Suprapubic skin (tissue), 4 donors: ENCODE data around the gene TMEM86B. TPM values are rescaled to one million over a fixed set of nuclear protein-coding genes. Genes with fewer than 3 reads are reported as not detected.

Source experiments
- DNase-seq, 2 donors: peaks; one replicate each; pipeline ENCODE4 v3.0.0-alpha.2; 2019; ENCODE audit warnings: low spot score in 2 of 2
- H3K27ac ChIP-seq: fragments of 200-600 bp; sonication (generic); one replicate; pipeline ENCODE4 v1.5.1; 2019
- H3K27me3 ChIP-seq: fragments of 200-600 bp; sonication (generic); one replicate; pipeline ENCODE4 v1.5.1; 2019
- H3K36me3 ChIP-seq: fragments of 200-600 bp; sonication (generic); one replicate; pipeline ENCODE4 v1.5.1; 2019
- H3K4me1 ChIP-seq: fragments of 200-600 bp; sonication (generic); one replicate; pipeline ENCODE4 v1.5.1; 2019
- H3K4me3 ChIP-seq: fragments of 200-600 bp; sonication (generic); one replicate; pipeline ENCODE4 v1.5.1; 2019; ENCODE audit warnings: mild to moderate bottlenecking
- H3K9me3 ChIP-seq: fragments of 200-600 bp; sonication (generic); one replicate; pipeline ENCODE4 v1.5.1; 2019
- EP300 ChIP-seq: sonication (generic); formaldehyde crosslinking; IDR thresholded peaks from one replicate; pipeline ENCODE4 v1.6.1; 2017; ENCODE audit warnings: antibody characterized with exemption
- POLR2A ChIP-seq, 2 donors: fragments of 450-650 bp; IDR thresholded peaks; one replicate each; pipeline ENCODE4 v1.6.1; 2017; ENCODE audit warnings: antibody characterized with exemption in 2 of 2, mild to moderate bottlenecking in 2 of 2, moderate library complexity in 2 of 2
- POLR2AphosphoS5 ChIP-seq, 3 donors: sonication (generic); formaldehyde crosslinking; IDR thresholded peaks; one replicate each; pipeline ENCODE4 v1.6.1; 2017; ENCODE audit warnings: antibody characterized with exemption in 3 of 3
- WGBS: methylation state at CpG from one replicate; pipeline ENCODE4 v1.1.5; 2018; 5-methylcytosine and 5-hydroxymethylcytosine counted together
- total RNA-seq, 4 donors: library from RNA; depleted of rRNA; stranded (reverse); fragments of >200 nt; gene quantifications; one replicate each; pipeline ENCODE4 v1.1.0, GENCODE V29; 2016
- TF ChIP-seq, protein P1 (sequence below), 2 donors: fragments of 200-600 bp in 1 of 2; fragments of 450-650 bp in 1 of 2; sonication (generic) in 1 of 2; IDR thresholded peaks; one replicate each; pipeline ENCODE4 v1.5.1; 2016 to 2019; ENCODE audit warnings: antibody characterized with exemption in 2 of 2, mild to moderate bottlenecking in 1 of 2, moderate library complexity in 1 of 2

TMEM86B gene
- total RNA-seq, 4 donors from 2014 or later = 2.0 to 9.4 (median 4.2) TPM

DNA sequence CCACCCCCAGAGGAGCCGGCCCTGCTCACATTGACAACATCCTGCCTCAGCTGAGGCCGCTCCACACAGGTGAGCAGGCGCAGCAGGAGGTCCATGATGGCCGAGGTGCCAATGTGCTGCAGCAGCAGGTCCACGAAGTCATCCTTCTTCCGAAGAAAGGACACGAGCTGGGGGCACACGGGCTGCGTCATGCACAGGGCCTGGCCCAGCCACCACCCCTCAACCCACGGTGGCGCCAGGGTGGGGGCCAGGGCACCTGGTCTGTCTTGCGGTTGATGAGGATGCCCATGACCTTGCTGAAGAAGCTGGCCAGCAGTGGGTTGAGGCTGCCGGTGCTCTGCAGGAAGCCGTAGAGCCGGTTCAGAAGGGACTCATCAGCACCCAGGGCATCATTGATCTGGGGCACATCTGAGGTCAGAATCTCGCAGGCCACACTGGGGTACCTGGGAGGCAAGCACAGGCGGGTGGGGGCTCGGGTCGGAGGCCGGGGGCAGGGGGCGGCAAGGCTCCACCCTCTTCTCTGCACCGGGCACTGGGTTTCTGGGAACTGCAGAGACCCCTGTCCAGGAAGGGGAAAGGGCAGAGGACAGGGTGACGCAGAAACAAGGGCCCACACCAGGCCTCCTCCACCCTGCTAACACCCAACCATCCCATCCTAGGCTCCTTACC is 16.8 kb upstream of the TMEM86B start:
- H3K4me1 ChIP-seq = peaks cover 27% of the 10 kb centered on the region
- TF ChIP-seq POLR2A (IDR thresholded peaks at IDR 0.05) (no peak), EP300 (no peak), POLR2AphosphoS5 (IDR thresholded peaks at IDR 0.05) (no peak)
- TF ChIP-seq, protein P1, sequence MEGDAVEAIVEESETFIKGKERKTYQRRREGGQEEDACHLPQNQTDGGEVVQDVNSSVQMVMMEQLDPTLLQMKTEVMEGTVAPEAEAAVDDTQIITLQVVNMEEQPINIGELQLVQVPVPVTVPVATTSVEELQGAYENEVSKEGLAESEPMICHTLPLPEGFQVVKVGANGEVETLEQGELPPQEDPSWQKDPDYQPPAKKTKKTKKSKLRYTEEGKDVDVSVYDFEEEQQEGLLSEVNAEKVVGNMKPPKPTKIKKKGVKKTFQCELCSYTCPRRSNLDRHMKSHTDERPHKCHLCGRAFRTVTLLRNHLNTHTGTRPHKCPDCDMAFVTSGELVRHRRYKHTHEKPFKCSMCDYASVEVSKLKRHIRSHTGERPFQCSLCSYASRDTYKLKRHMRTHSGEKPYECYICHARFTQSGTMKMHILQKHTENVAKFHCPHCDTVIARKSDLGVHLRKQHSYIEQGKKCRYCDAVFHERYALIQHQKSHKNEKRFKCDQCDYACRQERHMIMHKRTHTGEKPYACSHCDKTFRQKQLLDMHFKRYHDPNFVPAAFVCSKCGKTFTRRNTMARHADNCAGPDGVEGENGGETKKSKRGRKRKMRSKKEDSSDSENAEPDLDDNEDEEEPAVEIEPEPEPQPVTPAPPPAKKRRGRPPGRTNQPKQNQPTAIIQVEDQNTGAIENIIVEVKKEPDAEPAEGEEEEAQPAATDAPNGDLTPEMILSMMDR (IDR thresholded peaks at IDR 0.05) = no peak
- H3K36me3 ChIP-seq = peaks cover 70% of the 10 kb centered on the region
- H3K4me3 ChIP-seq = no peak overlapping the region
- WGBS = 93% methylated on average over 9 of the region's 23 CpGs
- H3K27me3 ChIP-seq = no peaks in the 10 kb centered on the region
- no peaks in the 10 kb centered on the region for H3K9me3 ChIP-seq
- H3K27ac ChIP-seq = no peak overlapping the region
- DNase-seq = no peak

DNA sequence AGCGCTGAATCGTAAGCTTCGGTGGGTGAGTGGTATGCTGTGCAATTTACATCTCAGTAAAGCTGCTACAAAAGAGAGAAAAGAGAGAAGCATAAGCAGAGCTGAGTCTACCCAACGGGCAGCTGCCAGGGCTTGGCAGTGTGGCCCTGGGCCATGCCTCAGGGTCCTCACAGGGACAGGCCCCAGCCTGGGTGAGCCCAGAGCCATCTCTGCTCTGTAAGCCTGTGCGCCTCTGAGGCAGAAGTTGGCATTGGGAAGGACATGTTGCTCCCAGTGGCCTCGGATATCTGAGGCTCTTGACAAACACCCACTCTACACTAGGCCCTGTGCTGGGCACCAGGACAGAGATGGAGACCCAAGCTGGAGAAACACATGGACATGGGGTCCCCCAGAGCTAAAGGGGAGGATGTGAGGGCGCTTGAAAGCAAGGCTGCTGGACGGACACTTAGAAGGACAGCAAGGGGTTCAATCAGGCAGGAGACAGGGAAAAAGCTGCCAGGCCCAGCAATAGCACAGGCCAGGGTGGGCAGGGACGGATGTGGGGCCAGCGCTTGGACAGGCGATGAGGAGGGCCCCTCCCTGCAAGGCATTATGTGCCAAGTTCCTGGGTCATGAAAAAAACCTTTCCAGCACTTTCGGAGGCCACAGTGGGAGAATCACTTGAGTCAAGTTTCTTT is 15.6 kb upstream of the TMEM86B start:
- WGBS = 83% methylated on average over 12 of the region's 12 CpGs
- H3K27ac ChIP-seq = no peak overlapping the region
- H3K27me3 ChIP-seq = no peaks in the 10 kb centered on the region
- DNase-seq = no peak
- no peaks in the 10 kb centered on the region for H3K9me3 ChIP-seq
- peaks cover 20% of the 10 kb centered on the region for H3K4me1 ChIP-seq
- H3K36me3 ChIP-seq = peaks cover 83% of the 10 kb centered on the region
- no peak overlapping the region for H3K4me3 ChIP-seq
- no peak for TF ChIP-seq EP300
- no peak for TF ChIP-seq POLR2AphosphoS5 (IDR thresholded peaks at IDR 0.05)
- TF ChIP-seq, protein P1 (IDR thresholded peaks at IDR 0.05) = no peak
- TF ChIP-seq POLR2A (IDR thresholded peaks at IDR 0.05) = no peak

DNA sequence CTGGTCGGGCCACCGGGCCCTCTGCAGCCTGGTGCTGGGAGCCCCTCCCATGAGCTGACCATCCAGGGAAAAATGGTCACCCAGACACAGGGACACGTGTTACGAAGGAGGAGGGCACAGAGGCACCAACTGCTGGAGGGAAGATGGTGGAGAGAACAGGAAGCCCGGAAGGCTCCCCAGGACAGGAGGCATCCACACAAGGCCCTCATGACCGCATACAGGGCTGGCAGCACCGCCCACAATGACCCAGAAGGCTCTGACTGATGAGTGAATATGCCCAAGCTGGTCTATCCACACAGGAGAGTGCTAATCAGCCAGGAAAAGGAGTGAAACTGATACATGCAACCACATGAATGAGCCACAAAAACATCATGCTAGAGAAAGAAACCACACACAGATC is 14.0 kb upstream of the TMEM86B start:
- peaks cover 3% of the 10 kb centered on the region for H3K4me1 ChIP-seq
- H3K9me3 ChIP-seq = no peaks in the 10 kb centered on the region
- no peak overlapping the region for H3K4me3 ChIP-seq
- TF ChIP-seq POLR2A (IDR thresholded peaks at IDR 0.05) (no peak), POLR2AphosphoS5 (IDR thresholded peaks at IDR 0.05) (no peak), EP300 (no peak)
- TF ChIP-seq, protein P1 (IDR thresholded peaks at IDR 0.05) = no peak
- 85% methylated on average over 7 of the region's 7 CpGs for WGBS
- H3K27ac ChIP-seq = no peak overlapping the region
- peaks cover 99% of the 10 kb centered on the region for H3K36me3 ChIP-seq
- DNase-seq = no peak
- no peaks in the 10 kb centered on the region for H3K27me3 ChIP-seq

DNA sequence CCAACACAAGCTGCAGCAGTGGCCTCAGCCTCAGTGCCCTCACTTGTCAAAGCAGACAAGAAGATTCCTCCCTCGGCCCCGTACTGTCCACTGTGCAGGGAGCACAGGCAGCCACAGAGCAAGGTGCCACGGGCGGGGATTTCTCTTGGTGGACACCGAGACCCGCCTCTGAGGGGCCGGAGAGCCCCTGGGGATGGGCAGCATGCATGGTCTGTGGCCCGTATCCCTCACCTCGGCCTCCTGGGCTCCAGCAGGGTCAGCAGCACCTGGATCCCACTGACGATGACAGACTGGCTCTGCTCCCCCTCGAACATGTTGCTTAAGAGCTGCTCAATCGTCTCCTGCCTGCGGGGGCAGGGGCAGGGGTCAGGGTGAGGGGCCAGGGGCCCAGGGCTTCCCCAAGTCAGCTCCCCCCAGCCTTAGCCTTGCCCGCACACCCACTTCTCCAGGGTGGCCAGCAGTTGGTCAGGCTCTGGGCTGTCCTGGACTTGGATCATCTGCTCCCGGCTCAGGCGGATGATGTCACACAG is 13.4 kb upstream of the TMEM86B start:
- no peak overlapping the region for H3K4me3 ChIP-seq
- DNase-seq = no peak
- H3K36me3 ChIP-seq = peaks cover 100% of the 10 kb centered on the region
- TF ChIP-seq POLR2A (IDR thresholded peaks at IDR 0.05) (no peak), POLR2AphosphoS5 (IDR thresholded peaks at IDR 0.05) (no peak)
- TF ChIP-seq, protein P1 (IDR thresholded peaks at IDR 0.05) = no peak
- no peaks in the 10 kb centered on the region for H3K27me3 ChIP-seq
- H3K27ac ChIP-seq = no peak overlapping the region
- H3K9me3 ChIP-seq = no peaks in the 10 kb centered on the region
- no peaks in the 10 kb centered on the region for H3K4me1 ChIP-seq
- WGBS = 90% methylated on average over 12 of the region's 16 CpGs
